WERI-Rb-1 (cell line): ENCODE results near the gene HNRNPU.

ENCODE experiments used
- DNase-seq: peaks from one replicate; pipeline ENCODE4 v3.0.0-alpha.2; 2020
- H3K27ac ChIP-seq: fragments of 250-450 bp; sonication (Bioruptor Pico); 2 replicates; pipeline ENCODE4 v1.5.1; 2020; ENCODE audit warnings: mild to moderate bottlenecking, moderate library complexity
- H3K27me3 ChIP-seq: fragments of 250-450 bp; sonication (Bioruptor Pico); 2 replicates; pipeline ENCODE4 v1.5.1; 2021; ENCODE audit warnings: mild to moderate bottlenecking, low read depth, moderate library complexity; ENCODE audit not compliant: insufficient read depth, severe bottlenecking
- H3K36me3 ChIP-seq: fragments of 250-450 bp; sonication (Bioruptor Pico); 2 replicates; pipeline ENCODE4 v1.5.1; 2020; ENCODE audit warnings: mild to moderate bottlenecking, moderate library complexity
- H3K4me3 ChIP-seq: 2 replicates; pipeline ENCODE4 v1.5.1; 2011; ENCODE audit warnings: low read depth, mild to moderate bottlenecking, control low read depth, low read length
- H3K9me3 ChIP-seq: fragments of 250-450 bp; sonication (Bioruptor Pico); 2 replicates; pipeline ENCODE4 v1.5.1; 2021; ENCODE audit warnings: mild to moderate bottlenecking, moderate library complexity; ENCODE audit not compliant: severe bottlenecking
- TF ChIP-seq, protein P1 (sequence below): IDR thresholded peaks from 2 replicates; pipeline ENCODE4 v1.5.1; 2011; ENCODE audit warnings: low read depth, mild to moderate bottlenecking, control low read depth, inconsistent platforms, low read length

Gene HNRNPU

DNA sequence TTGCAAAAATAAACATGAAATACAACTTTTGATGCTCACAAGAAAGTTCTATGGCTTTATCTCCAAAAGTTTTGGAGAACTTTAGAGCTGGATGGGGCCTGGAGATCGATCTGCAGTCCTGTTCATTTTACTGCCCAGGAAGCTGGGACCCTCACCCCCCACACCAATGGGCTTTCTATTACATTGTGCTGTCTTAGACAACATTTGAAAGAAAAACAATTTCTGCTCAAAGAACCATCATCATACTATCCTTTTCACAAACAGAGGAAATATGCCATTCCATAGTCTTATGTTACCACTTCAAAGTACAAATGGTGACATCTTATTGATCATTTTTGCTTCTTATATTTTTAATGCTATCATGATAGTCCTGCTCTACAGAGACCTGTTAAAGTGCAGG, 2.0 kb upstream of the HNRNPU start:
- no peak overlapping the region for H3K4me3 ChIP-seq
- no peaks in the 10 kb centered on the region for H3K9me3 ChIP-seq
- no peak for DNase-seq
- TF ChIP-seq, protein P1, sequence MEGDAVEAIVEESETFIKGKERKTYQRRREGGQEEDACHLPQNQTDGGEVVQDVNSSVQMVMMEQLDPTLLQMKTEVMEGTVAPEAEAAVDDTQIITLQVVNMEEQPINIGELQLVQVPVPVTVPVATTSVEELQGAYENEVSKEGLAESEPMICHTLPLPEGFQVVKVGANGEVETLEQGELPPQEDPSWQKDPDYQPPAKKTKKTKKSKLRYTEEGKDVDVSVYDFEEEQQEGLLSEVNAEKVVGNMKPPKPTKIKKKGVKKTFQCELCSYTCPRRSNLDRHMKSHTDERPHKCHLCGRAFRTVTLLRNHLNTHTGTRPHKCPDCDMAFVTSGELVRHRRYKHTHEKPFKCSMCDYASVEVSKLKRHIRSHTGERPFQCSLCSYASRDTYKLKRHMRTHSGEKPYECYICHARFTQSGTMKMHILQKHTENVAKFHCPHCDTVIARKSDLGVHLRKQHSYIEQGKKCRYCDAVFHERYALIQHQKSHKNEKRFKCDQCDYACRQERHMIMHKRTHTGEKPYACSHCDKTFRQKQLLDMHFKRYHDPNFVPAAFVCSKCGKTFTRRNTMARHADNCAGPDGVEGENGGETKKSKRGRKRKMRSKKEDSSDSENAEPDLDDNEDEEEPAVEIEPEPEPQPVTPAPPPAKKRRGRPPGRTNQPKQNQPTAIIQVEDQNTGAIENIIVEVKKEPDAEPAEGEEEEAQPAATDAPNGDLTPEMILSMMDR, result no peak
- H3K27me3 ChIP-seq, result no peaks in the 10 kb centered on the region
- H3K27ac ChIP-seq, result no peak overlapping the region
- H3K36me3 ChIP-seq, result peaks cover 25% of the 10 kb centered on the region

DNA sequence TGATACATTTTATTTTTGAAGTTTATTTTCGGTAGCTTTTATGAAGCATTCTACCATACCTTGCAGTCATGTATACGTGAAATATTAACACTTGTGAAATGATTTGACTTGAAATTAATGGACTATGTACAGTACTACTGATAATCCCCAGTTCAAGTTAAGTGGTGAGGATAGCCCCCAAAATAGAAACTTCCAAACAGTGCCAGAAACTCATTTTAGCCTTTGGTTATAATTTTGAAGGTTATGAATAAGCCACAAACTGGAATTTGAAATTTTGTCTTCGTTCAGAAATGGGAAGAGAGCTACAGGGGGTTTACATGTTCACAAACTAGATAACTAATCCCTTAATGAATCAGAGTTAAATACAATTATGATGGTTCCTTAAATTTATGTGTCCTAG, 1.5 kb upstream of the HNRNPU start:
- Histone ChIP-seq H3K4me3 (peak overlapping the region; percentile 99; the same call in 1 of the 2 replicates), H3K9me3 (no peaks in the 10 kb centered on the region)
- no peak for DNase-seq

DNA sequence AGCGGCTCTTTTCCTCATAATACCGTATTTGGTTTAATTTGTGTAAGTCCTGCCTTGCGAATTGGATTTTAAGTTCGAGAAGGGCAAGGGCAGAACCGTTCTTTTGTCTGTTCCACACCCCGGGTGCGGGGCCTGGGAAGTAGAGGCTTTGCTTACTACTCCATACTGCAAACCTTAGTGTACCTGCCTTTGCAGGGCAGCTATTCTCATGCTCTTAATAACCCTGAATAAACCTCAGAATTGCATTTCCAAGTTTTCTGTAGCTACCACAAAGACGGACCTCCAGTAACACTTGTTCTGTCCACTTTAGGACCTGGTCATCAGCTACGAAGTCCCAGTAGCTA, 657 bp upstream of the HNRNPU start:
- DNase-seq, result peak; percentile 65
- H3K4me3 ChIP-seq, result peak overlapping the region; percentile 99
- peaks cover 38% of the 10 kb centered on the region for H3K36me3 ChIP-seq
- no peaks in the 10 kb centered on the region for H3K9me3 ChIP-seq
- no peaks in the 10 kb centered on the region for H3K27me3 ChIP-seq
- H3K27ac ChIP-seq, result peak overlapping the region; percentile 99
- TF ChIP-seq, protein P1, result no peak

More for the DNA sequence above, 1.5 kb upstream of the HNRNPU start:
- Histone ChIP-seq H3K36me3 (peaks cover 30% of the 10 kb centered on the region), H3K27ac (peak overlapping the region; percentile 99), H3K27me3 (no peaks in the 10 kb centered on the region)
- TF ChIP-seq, protein P1, result no peak

DNA sequence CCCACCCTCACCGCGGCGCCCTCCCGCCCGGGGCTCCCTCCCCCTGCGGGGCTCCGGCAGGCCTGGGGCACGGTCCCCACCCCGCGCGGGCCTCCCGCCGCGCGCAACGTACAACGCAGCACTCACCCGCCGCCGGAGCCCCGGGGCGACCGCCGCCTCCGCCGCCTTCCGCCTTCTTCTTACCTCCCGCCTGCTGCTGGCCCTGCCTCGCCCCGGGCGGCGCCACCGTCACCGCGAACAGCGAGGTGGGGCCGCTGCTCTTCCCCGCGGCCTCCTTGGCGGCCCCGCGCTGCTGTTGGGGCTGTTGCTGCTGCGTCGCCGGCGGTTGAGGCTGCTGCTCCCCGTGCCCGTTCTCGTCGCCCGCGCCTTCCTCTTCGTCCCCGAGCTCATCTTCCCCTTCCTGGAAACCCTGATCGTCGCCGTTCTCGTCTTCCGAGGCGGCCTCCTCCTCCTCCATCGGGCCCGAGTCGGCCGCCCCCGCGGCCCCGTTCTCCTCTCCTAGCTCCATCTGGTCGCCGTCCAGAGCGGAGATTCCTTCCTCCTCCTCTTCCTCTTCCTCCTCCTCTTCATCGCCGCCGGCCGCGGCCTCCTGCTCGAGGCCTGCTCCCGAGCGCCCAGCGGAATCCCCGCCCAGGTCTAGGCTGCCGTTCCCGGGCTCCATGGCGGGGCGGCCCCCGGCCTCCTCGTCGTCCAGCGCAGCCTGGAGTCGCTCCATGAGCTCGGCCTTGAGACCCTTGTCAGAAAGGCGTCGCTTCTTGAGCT, 671 bp downstream of the HNRNPU start:
- Histone ChIP-seq H3K27me3 (no peaks in the 10 kb centered on the region), H3K36me3 (peaks cover 52% of the 10 kb centered on the region), H3K27ac (peak overlapping the region; percentile 99), H3K4me3 (peak overlapping the region; percentile 99), H3K9me3 (no peaks in the 10 kb centered on the region)
- DNase-seq, result no peak
- TF ChIP-seq, protein P1, result no peak

DNA sequence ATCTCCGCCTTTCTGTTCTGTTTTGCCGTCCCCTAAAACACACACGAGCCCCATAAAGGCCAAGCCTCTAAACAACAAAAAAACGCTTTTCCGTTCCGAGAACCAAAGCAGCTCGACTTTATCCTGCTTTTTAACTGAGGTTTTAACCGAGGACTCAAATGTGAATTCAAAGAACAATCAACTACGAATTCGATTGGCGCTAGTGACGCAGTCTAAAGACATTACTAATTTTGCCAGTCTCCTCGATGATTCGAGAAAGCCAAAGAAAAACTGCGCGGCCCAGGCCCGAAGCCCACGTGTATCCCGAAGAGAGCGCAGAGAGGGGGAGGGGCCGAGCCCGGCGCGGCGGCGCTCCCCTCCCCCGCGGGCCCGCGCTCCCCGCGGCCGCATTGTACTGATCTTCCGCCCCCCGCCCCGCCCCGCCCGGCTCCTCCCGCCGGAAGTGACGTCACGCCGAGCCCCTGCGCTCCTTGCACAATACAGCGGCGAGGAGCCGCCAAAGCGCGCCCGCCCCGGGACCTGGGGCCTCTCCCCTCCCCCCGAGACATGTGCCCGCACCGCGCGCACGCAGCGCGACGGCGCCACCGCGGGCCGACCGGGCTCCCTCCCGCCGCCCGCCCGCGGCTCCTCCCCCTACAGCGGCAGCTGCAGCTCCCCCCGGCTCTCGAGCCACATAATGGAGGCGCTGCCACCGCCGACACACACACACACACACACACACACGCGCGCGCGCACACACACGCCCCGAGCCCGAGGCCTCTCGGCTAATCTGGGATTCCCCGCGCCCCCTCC, 1.4 kb downstream of the HNRNPU start:
- Histone ChIP-seq H3K4me3 (peak overlapping the region; percentile 99), H3K36me3 (peaks cover 59% of the 10 kb centered on the region), H3K9me3 (no peaks in the 10 kb centered on the region), H3K27me3 (no peaks in the 10 kb centered on the region), H3K27ac (peak overlapping the region; percentile 99)
- peak; percentile 98 for DNase-seq
- TF ChIP-seq, protein P1, result no peak
